ENCODE data around the gene NDOR1.
A peak's percentile ranks its signal among the peaks of the same experiment; 100 is the strongest.
"Not testable (repeated sequence)": the region's sequence is repeated elsewhere in the genome, so short reads cannot be mapped to it uniquely, and the experiment has no call there.

Gene NDOR1

GRCh38 chr9:137247135-137247915, 41.8 kb downstream of the NDOR1 start:
- no peak for TF ChIP-seq ZNF274 (IDR thresholded peaks at IDR 0.05; ENCODE audit: low read depth, low read length)
- no peak overlapping the region for H3K4me3 ChIP-seq (ENCODE audit: low read length)

GRCh38 chr9:137247916-137248175, 42.3 kb downstream of the NDOR1 start:
- no peak for TF ChIP-seq ZNF274 (IDR thresholded peaks at IDR 0.05; ENCODE audit: low read depth, low read length)
- no peak overlapping the region for H3K4me3 ChIP-seq (ENCODE audit: low read length)

- H3K4me3 ChIP-seq (ENCODE audit: low read length): no peak overlapping the region
- no peak for TF ChIP-seq ZNF274 (IDR thresholded peaks at IDR 0.05; ENCODE audit: low read depth, low read length)
These were observed 45.1 kb downstream of the NDOR1 start for GRCh38 chr9:137250329-137251193.

GRCh38 chr9:137251194-137251461, 45.6 kb downstream of the NDOR1 start, which contains the start of gene STPG3:
STPG3 (plus strand) TSS chr9:137251286; CDS start chr9:137251287, 1 bp downstream.
- H3K4me3 ChIP-seq (ENCODE audit: low read length): no peak within 1 kb of the TSS
- TF ChIP-seq ZNF274 (IDR thresholded peaks at IDR 0.05; ENCODE audit: low read depth, low read length): no peak

GRCh38 chr9:137251490-137252268, 46.2 kb downstream of the NDOR1 start:
- no peak for TF ChIP-seq ZNF274 (IDR thresholded peaks at IDR 0.05; ENCODE audit: low read depth, low read length)
- H3K4me3 ChIP-seq (ENCODE audit: low read length): no peak overlapping the region

GRCh38 chr9:137252555-137253506, 47.3 kb downstream of the NDOR1 start:
- TF ChIP-seq ZNF274 (IDR thresholded peaks at IDR 0.05; ENCODE audit: low read depth, low read length): no peak
- H3K4me3 ChIP-seq (ENCODE audit: low read length): no peak overlapping the region

- H3K4me3 ChIP-seq (ENCODE audit: low read length): peak overlapping the region; percentile 80; the same call in 1 of the 2 replicates
- no peak for TF ChIP-seq ZNF274 (IDR thresholded peaks at IDR 0.05; ENCODE audit: low read depth, low read length)
These were observed 48.5 kb downstream of the NDOR1 start for GRCh38 chr9:137253717-137254623.

- peak within 1 kb of the TSS; percentile 80 for H3K4me3 ChIP-seq (ENCODE audit: low read length)
- TF ChIP-seq ZNF274 (IDR thresholded peaks at IDR 0.05; ENCODE audit: low read depth, low read length): no peak
These were observed 49.3 kb downstream of the NDOR1 start, which contains the start of gene NELFB for GRCh38 chr9:137254624-137255447. NELFB (plus strand) TSS chr9:137255327.

GRCh38 chr9:137255448-137256114, 50.1 kb downstream of the NDOR1 start:
- H3K4me3 ChIP-seq (ENCODE audit: low read length): peak overlapping the region; percentile 80
- no peak for TF ChIP-seq ZNF274 (IDR thresholded peaks at IDR 0.05; ENCODE audit: low read depth, low read length)

GRCh38 chr9:137256362-137256761, 50.9 kb downstream of the NDOR1 start:
- TF ChIP-seq ZNF274 (IDR thresholded peaks at IDR 0.05; ENCODE audit: low read depth, low read length): no peak

GRCh38 chr9:137256856-137257255, 51.4 kb downstream of the NDOR1 start:
- no peak overlapping the region for H3K4me3 ChIP-seq (ENCODE audit: low read length)
- no peak for TF ChIP-seq ZNF274 (IDR thresholded peaks at IDR 0.05; ENCODE audit: low read depth, low read length)

More at GRCh38 chr9:137256362-137256761, 50.9 kb downstream of the NDOR1 start:
- peak overlapping the region; percentile 80; the same call in 1 of the 2 replicates for H3K4me3 ChIP-seq (ENCODE audit: low read length)

- not testable (repeated sequence) for H3K4me3 ChIP-seq (ENCODE audit: low read length)
These were observed 56.8 kb downstream of the NDOR1 start for GRCh38 chr9:137262173-137262908.

All from GM08714 (cell line).